ENCODE results near the gene SRGAP3.

SRGAP3 gene

GRCh38 chr3:8953313-8953712 is 296.1 kb downstream of the SRGAP3 start:
- Histone ChIP-seq H3K36me3 (ENCODE audit: insufficient read depth, low read length) (peaks cover 24% of the 10 kb centered on the region), H3K79me2 (ENCODE audit: insufficient read depth, low read length) (peaks cover 47% of the 10 kb centered on the region), H4K20me1 (ENCODE audit: insufficient read depth, low read length) (no peaks in the 10 kb centered on the region), H3K9ac (ENCODE audit: low read length) (no peak overlapping the region), H3K4me2 (ENCODE audit: low read length) (no peak overlapping the region), H3K9me3 (ENCODE audit: low read length) (no peaks in the 10 kb centered on the region), H3K4me3 (ENCODE audit: low read depth, low read length, poor library complexity, severe bottlenecking) (no peak overlapping the region), H3K27ac (ENCODE audit: low read depth, low read length, poor library complexity, severe bottlenecking) (no peak overlapping the region), H3F3A (ENCODE audit: insufficient read depth, low read length) (no peaks in the 10 kb centered on the region), H3K9me2 (ENCODE audit: low read depth, low read length) (no peaks in the 10 kb centered on the region), H2AFZ (ENCODE audit: low read length) (no peak overlapping the region), H3K4me1 (ENCODE audit: insufficient read depth, low read length, severe bottlenecking) (peaks cover 20% of the 10 kb centered on the region), H3K27me3 (ENCODE audit: insufficient read depth, low read length) (no peaks in the 10 kb centered on the region)
- no peak for TF ChIP-seq EZH2 (IDR thresholded peaks at IDR 0.05; ENCODE audit: borderline replicate concordance, low read length)
- no peak for TF ChIP-seq CTCF (IDR thresholded peaks at IDR 0.05; ENCODE audit: low read length)

- no peak overlapping the region for H3K9ac ChIP-seq (ENCODE audit: low read length)
- no peak overlapping the region for H3K4me3 ChIP-seq (ENCODE audit: low read depth, low read length, poor library complexity, severe bottlenecking)
- H3F3A ChIP-seq (ENCODE audit: insufficient read depth, low read length) = no peaks in the 10 kb centered on the region; the same call in 1 of the 2 replicates
- H4K20me1 ChIP-seq (ENCODE audit: insufficient read depth, low read length) = no peaks in the 10 kb centered on the region
- H2AFZ ChIP-seq (ENCODE audit: low read length) = no peak overlapping the region
- H3K36me3 ChIP-seq (ENCODE audit: insufficient read depth, low read length) = peaks cover 24% of the 10 kb centered on the region
- no peaks in the 10 kb centered on the region for H3K9me2 ChIP-seq (ENCODE audit: low read depth, low read length)
- no peaks in the 10 kb centered on the region for H3K9me3 ChIP-seq (ENCODE audit: low read length)
- H3K4me2 ChIP-seq (ENCODE audit: low read length) = no peak overlapping the region
- no peaks in the 10 kb centered on the region for H3K27me3 ChIP-seq (ENCODE audit: insufficient read depth, low read length)
- no peak for TF ChIP-seq EZH2 (IDR thresholded peaks at IDR 0.05; ENCODE audit: borderline replicate concordance, low read length)
- no peak for TF ChIP-seq CTCF (IDR thresholded peaks at IDR 0.05; ENCODE audit: low read length)
- H3K79me2 ChIP-seq (ENCODE audit: insufficient read depth, low read length) = peaks cover 47% of the 10 kb centered on the region
- H3K27ac ChIP-seq (ENCODE audit: low read depth, low read length, poor library complexity, severe bottlenecking) = no peak overlapping the region
- H3K4me1 ChIP-seq (ENCODE audit: insufficient read depth, low read length, severe bottlenecking) = peaks cover 20% of the 10 kb centered on the region
These were observed 297.3 kb downstream of the SRGAP3 start for GRCh38 chr3:8952130-8952529.

GRCh38 chr3:8945890-8946600 is 303.4 kb downstream of the SRGAP3 start:
- no peaks in the 10 kb centered on the region for H4K20me1 ChIP-seq (ENCODE audit: insufficient read depth, low read length)
- no peak overlapping the region for H2AFZ ChIP-seq (ENCODE audit: low read length)
- H3K4me3 ChIP-seq (ENCODE audit: low read depth, low read length, poor library complexity, severe bottlenecking) = no peak overlapping the region
- no peak for TF ChIP-seq EZH2 (IDR thresholded peaks at IDR 0.05; ENCODE audit: borderline replicate concordance, low read length)
- TF ChIP-seq CTCF (IDR thresholded peaks at IDR 0.05; ENCODE audit: low read length) = no peak
- no peak overlapping the region for H3K27ac ChIP-seq (ENCODE audit: low read depth, low read length, poor library complexity, severe bottlenecking)
- no peaks in the 10 kb centered on the region; the same call in 1 of the 2 replicates for H3F3A ChIP-seq (ENCODE audit: insufficient read depth, low read length)
- no peak overlapping the region for H3K4me2 ChIP-seq (ENCODE audit: low read length)
- peaks cover 5% of the 10 kb centered on the region; the same call in 1 of the 2 replicates for H3K9me3 ChIP-seq (ENCODE audit: low read length)
- H3K27me3 ChIP-seq (ENCODE audit: insufficient read depth, low read length) = no peaks in the 10 kb centered on the region
- H3K4me1 ChIP-seq (ENCODE audit: insufficient read depth, low read length, severe bottlenecking) = no peaks in the 10 kb centered on the region
- peaks cover 70% of the 10 kb centered on the region for H3K36me3 ChIP-seq (ENCODE audit: insufficient read depth, low read length)
- H3K9ac ChIP-seq (ENCODE audit: low read length) = no peak overlapping the region
- no peaks in the 10 kb centered on the region for H3K9me2 ChIP-seq (ENCODE audit: low read depth, low read length)
- peaks cover 14% of the 10 kb centered on the region; the same call in 1 of the 2 replicates for H3K79me2 ChIP-seq (ENCODE audit: insufficient read depth, low read length)
